Activated gamma-delta T cell treated with Interleukin-2 at 50 U/mL for 16 hours (primary cell): Measurements from ENCODE around the gene IL1R2.

Source experiments
- DNase-seq: peaks from one replicate; pipeline ENCODE4 v3.0.0-alpha.2; 2020

IL1R2 gene, protein sequence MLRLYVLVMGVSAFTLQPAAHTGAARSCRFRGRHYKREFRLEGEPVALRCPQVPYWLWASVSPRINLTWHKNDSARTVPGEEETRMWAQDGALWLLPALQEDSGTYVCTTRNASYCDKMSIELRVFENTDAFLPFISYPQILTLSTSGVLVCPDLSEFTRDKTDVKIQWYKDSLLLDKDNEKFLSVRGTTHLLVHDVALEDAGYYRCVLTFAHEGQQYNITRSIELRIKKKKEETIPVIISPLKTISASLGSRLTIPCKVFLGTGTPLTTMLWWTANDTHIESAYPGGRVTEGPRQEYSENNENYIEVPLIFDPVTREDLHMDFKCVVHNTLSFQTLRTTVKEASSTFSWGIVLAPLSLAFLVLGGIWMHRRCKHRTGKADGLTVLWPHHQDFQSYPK

DNA sequence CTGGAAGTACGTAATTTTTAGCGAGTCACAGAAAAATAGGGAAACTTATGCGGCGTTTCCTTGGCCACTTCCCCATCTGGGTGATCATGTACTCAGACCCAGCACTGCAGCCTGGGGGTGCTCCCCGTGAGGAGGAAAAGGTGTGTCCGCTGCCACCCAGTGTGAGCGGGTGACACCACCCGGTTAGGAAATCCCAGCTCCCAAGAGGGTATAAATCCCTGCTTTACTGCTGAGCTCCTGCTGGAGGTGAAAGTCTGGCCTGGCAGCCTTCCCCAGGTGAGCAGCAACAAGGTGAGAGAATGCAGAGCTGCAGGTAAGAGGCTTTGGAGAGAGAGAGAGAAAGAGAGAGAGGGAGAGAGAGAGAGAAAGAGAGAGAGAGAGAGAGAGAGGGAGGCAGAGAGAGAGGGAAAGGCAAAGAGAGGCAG, at the start of gene IL1R2:
Gene IL1R2 (plus strand): TSS at position 240 of the 425 bp plus-strand sequence. CDS start 16,616 bp downstream, outside the sequence.
- DNase-seq: no peak

DNA sequence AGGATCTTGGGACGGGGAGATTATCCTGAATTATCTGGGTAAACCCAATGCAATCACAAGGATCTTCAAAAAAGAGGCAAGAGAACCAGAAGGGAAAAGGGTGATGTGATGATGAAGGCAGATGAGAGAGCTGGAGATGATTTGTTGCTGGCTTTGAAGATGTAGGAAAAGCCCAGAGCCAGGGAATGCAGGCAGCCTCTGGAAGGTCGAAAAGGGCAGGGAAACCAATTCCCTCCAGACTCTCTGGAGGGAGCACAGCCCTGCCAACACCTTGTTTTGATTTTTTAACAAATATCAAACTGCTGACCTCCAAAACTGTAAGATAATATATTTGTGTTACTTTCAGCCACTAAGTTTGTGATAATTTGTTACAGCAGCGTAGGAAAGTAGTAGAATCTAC, 48.9 kb upstream of the IL1R2 start:
- DNase-seq: no peak

DNA sequence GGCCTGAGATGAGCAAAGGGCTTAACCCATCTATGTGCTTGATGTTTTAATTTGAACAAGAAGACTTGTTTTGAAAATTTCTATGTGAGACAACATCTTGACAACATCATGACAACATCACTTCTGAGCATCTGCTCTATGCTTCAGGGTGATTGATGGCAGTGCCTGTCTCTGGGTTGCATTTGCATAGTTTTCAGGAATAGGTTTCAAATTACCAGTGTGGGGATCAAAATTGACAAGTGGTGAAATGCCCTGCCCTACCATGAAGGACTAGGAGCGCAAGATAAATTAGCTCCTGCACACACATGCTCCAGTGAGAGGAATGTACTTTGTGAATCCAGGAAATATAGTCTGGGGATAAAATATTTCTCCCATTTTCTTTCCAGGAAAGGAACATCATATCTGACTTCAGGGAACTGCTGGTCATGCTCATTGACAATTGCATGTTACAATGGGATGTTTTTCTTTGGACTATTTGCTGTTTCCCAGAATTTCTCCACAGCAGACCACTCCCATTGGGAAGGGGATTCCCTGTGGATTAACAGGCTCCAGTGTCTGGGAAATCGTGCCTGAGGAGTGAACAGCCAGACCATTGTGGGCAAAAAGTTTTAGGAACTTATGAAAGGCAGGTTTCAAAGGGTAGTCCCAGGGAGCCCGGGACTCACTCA, 45.3 kb upstream of the IL1R2 start:
- DNase-seq: no peak

DNA sequence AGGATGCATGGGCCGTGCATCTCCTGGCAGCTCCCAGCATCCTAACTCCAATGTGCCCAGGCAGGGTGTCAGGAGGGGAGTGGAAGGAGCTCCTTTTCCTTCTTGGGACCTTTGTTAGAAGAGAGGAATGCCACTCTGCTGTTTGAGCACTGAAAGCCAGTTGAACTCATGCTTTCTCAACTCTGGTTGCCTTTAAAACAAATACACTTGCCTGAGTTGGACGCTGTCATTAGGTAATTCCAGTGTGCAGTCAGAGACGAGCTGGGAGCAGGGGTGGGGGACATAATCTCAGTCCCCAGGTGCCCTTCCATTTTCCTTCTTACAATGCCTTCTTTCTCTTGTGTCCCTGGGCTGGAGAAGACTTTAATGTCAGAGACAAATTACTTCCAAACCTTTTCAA, 44.4 kb upstream of the IL1R2 start:
- DNase-seq: no peak

DNA sequence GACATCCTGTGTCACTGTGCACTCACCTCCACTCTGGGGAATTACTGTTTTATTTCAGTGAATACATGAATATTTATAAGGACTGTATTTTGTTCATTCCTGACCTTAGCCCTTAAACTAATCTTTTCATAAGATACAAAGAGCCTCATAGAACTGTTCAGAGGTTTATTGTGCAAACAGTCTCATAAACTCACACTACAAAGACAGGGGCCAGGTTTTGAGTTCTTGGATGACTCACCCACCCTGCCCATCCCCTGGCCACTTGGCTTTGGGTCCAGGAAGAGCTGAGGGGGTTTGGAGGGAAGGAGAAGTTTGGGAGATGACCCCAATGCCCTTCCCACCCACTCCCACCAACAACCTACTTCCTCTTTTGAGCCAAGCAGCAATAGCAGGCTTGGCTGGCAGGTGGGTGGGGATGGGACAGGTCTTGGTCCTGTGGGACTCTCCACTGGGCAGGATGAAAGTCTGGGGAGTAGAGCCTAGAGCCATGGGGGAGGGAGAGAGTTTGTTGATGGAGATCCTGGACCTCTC, 43.1 kb upstream of the IL1R2 start:
- no peak for DNase-seq

DNA sequence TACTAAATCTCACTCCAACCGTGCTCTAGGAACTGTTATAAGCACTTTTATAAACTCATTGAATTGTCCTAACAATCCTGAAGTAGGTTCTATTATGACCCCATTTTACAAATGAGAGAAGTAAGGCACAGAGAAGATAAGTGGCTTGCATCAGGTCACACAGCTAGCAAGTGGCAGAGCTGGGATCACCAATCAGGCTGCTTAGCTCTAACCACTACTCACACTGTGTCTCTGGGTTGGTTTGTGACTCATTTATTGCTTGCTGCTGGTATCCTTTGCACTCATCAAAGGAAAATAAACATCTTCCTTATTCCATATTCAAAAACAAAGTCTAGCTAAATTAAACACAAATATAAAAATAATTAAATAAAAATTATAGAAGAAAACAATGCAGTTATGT, 42.5 kb upstream of the IL1R2 start:
- no peak for DNase-seq

DNA sequence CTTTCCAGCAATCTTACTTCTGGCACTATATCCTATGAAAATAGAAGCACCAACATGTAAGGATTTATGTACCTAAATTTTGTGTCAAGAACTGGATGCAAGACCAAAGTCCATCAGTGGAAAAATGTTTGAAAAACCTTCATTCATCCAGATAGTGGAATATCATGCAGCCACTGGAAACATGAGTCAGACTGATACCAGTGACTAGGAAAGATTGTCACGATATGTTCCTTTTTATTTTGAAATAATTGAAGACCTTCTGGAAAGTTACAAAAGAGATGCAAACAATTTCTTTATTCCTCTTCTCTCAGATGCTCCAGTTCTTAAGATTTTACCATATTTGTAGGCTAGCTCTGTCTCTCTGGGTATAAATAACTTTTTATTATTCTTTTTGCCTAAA, 40.5 kb upstream of the IL1R2 start:
- DNase-seq: no peak

DNA sequence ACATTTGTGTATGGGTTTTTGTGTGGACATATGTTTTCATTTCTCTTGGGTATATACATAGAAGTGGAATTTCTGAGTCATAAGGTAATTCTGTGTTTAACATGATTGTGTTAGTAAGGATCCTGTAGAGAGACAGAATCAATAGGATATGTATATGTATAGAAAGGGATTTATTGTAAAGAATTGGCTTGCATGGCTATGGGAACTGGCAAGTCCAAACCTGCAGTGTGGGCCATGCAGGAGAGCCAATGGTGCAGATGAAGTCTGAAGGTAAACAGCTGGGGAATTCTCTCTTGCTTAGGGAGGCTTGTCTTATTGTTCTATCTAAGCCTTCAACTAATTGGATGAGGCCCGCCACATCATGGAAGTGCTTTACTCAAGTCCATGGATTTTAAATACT, 39.2 kb upstream of the IL1R2 start:
- DNase-seq: no peak

DNA sequence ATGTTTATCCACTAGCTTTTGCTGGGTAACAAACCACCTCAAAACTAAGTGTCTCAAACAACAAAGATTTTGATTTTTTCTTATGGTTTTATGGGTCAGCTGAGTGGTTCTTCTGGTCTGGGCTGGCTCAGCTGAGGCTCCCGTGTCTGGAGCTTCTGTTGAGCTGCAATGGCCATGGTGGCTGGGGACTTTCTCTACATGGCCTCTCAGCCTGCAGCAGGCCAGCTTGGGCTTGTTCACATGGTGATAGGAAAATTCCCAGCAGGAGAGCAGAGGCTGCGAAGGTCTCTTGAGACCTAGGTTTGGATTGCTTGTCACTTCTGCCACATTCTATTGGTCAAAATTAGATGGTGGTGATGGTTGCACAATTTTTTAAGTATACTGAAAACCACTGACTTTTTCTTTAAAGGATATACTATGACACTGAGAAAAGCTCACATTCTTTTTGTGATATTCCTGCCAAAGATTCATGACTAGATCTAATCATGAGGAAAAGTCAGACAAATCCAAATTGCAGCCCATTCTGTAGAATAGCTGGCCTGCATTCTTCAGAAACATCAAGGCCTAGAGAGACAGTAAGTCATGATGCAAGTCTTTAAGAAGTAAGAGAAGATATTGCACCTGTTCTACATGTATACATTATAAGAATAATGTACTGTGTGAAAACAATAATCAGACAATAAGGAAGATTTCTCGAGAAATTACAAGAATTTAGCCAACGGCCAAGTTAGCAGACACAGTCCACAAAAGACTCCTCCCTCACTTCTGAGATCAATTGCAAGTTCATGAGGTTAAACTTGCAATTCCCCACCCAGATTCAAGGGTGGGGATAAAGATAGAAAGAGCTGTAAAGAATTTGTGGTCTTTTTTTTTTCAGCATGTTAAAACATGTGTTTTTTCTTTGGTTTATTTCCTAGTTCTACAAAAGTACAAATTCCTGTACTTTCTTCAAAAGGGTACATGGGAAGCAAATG, 35.0 kb upstream of the IL1R2 start:
- DNase-seq: no peak

DNA sequence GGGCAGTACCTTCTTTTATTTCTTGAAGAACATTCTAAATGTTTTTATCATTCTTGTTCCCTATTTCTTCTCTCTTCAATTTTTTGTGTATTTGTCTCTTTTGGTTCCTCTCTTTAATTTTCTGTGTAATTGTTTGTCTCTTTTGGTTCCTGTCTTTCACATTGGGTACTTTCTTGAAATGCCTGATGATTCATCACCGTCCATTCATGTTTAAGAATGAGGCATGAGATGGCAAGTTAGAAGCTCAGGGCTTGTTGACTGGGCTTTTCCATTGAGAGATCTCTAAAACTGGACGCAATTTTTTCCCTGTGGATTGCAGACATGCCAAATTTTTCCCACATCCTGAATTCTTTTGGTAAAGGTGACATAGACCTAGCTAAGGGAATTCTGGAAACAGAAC, 33.7 kb upstream of the IL1R2 start:
- no peak for DNase-seq

DNA sequence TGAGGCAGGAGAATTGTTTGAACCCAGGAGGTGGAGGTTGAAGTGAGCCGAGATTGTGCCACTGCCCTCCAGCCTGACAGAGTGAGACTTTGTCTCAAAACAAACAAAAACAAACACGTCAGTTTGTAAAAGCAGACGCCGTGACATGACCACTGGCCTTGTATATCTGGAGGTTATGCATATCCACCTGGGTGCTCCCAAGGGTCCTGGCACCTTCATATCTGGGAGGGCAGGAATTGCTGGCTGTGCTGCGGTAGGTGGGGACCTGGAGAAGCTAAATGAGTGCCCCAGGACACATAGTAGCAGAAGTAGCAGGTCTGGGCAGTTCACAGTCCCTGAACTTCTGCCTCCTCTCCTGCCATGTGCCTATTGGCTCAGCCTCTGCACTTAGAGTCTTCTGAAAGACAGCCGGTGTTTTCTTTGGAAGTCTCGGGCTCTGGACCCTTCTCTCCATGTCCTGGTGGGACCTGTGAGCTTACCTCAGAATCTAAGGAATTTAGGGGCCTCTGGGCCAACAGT, 30.9 kb upstream of the IL1R2 start:
- no peak for DNase-seq

DNA sequence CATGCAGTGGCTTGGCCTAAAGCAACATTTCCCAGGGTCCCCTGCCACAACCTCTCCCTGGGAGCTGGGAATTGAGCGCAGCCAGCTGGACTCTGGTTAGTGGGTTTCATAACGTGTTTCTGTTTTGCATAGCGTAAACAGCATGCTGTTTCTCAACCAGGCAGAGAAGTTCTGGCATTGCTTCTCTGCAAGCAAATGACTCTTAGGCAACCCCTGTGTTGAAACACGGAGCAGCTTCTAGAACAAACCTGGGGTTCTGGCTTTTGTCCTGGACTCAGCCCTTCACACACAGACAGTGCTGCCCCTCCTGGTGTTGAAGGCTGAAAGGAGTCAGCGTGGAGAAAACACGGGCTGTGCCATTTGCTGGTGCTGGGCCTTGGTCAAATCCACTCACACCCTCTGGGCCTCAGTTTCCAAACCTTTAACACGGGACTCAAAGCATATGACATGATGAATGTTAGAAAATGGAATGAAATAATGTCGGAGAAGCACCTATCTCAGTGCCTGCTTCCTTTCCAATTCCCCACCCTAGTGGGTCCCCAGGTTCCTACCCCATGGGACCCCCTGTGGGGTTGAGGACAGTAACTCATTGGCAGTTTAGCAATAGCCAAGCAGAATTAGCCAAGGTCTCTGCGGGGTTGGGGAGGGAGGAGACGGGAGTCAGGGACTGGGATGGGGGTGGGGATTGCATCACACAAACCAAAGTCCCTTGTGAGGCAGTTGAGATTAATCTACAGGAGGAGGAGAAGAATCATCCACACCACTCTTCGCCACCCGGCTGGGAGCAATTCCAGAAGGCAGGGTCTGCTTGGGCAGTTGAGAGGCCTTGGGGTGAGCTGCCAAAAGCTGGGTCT, 30.2 kb upstream of the IL1R2 start:
- DNase-seq: no peak

DNA sequence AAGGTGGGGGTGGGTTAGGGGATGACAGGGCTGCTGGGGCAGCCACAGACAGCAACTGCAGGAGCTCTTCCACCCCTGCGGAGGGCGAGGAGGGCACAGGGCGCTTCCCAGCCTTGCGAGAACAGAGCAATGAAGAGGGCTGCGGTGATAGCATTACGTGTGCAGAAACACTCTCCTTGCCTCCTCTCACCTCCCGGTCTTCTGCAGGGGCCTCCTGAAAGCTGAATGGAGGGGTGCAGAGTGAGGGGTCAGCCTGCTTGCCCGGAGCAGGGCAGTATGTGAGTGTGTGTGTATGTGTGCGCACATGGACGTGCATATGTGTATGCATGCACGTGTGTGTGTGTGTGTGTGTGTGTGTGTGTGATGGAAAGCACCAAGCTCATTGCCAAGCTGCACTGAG, 29.5 kb upstream of the IL1R2 start:
- no peak for DNase-seq

DNA sequence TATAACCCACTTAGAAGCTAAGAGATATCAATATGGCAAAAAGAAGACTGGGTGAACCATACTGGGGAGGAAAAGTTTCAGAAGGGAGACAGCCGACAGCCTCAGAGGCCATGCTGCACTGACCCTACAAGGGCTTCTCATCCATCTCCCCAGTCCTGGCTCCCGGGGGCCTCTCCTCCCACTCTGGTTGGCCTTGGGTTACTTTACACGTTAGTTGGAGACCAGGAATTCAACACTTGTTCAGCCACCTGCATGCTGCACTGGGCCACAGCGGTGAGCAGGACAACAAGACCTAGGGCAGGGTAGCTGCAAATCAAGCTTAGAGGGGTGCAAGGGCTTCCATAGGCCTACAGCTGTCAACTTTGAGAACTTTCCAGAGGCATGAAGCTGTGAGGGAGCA, 28.6 kb upstream of the IL1R2 start:
- no peak for DNase-seq

DNA sequence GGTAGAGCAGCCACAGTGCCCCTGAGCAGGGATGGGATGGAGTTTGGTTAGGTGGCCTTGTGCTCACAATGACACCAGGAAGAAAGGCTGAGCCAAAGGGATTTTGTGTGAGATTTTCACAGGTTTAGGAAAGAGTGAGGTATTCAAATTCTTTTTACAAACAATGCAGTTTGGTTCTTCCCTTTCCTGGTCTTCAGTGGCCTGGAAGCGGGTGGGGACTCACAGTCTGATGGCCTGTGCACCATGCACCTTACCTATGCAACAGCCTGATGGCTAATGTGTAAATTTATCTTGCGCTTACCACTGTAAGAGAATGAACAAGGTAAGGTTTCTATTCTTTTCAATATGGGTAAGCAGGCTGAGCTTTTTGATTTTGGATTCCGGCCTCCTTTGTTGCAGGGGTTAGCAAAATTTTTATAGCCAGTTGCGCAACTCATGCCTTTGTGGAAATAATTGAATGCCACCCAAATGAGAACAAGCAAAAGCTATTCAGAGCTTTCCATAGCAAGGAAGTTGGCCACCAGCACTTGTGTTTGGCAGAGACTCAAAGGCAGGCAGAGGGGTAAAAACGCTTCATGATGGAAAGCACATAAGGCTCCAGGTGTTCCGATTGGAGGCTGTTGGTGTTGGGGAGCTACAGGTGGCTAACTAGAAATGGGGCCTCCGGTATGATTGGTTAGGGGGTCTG, 23.8 kb upstream of the IL1R2 start:
- no peak for DNase-seq

DNA sequence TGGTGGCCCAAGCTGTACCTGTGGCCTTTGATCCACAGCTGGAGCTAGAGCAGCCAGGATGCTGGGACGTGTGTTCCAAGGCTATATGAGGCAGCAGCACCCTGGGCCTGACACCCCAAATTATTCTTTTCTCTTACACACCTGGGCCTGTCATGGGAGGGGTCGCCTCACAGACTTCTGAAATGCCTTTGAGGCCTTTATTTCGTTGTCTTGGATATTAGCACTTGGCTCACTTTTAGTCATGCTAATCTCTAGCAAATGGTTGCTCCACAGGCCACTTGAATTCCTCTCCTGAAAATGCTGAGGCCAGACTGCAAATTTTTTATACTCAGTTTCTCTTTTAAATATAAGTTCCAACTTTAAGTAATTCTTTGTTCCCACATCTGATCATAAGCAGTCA, 22.0 kb upstream of the IL1R2 start:
- DNase-seq: no peak

DNA sequence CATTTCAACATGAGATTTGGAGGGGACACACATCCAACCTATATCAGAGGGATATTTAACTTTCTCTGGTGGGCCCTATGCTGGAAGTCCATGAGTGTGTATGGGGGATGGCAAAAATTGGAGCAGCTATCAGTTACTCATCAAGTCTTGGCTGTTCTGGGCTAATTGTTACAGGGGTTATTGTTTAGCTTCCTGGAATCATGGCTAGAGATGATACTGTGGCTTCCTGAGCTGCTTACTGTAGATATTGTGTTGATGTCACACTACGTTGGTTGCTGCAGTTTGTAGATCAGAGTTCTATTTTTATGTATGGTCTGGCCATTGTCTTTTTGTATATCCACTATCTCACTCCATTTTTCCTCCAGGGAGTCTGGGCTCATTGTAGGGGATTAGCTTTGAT, 20.9 kb upstream of the IL1R2 start:
- no peak for DNase-seq

DNA sequence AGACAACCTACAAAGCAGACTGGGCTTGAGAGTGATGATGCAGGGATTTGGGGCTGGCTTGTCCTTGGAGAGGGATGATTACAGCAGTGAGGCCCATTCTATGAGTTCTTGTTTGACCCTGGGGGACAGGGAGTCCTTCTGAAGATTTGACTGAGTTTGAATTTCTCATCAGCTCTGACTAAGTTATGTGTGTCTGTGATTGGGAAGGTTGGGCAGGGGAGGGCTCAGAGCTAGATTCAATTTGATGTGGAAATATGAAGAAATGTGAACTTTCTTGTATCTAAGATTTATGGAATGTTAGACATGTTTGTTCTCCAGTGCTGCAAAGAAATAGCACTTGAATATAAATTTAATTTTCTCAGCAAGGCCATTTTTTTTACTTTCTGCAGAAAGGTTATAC, 19.9 kb upstream of the IL1R2 start:
- DNase-seq: no peak

DNA sequence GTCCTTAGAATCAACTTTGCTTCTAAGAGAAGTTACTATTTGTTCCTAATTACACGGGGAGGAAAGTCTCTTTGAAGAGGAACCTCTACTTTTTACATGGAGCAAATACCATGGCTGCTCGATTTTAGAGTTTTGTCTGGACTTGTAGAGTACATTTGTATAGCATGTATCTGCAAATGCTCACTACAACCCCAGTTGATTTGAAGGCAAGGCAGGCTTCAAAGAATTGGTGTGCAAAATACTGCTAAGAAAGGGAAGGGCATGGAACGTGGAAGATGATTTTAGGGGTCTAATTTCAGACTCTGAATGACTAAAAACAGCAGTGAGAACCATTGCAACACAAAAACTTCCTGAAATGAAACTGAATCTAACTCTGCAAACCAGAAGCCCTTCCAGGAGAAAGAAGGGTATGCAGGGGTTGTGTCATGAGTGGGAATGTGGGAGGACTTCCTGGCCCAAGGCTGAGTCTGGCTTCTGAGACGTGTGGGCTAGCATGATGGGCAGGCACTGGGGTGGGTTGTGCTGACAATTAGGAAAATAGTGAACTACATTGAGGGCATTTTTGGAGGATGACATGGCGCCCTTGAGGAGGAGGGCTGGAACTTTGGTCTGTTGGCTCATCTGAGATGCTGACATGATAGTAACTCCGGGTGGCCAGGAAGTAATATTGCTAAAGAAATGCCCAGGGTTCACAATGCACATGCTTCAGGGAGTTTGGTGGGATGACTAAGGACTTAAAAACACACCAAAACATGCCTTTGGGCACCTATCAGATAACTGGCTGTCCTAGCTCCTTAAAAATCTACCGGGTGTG, 18.9 kb upstream of the IL1R2 start:
- DNase-seq: no peak

DNA sequence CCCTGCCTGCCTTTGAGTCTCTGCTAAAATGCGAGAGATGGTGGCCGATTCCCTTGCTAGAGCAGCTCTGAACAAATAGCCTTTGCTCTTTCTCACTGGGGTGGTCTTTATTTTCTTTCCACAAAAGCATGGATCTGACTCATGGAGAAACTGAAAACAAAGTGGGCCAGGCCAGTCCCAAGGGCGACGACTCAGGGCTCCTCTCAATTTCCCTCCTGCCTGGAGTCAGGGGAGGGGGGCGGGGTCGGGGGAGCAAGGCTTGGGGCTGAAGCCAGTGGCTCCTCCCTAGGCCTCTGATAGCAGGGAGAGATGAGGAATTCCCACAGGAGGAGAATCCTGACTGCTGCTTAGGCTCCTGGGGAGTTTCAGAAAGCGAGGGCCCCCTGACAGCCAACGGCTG, 17.1 kb upstream of the IL1R2 start:
- no peak for DNase-seq
